ENCODE data around the gene SEMA6A.

SEMA6A gene

DNA sequence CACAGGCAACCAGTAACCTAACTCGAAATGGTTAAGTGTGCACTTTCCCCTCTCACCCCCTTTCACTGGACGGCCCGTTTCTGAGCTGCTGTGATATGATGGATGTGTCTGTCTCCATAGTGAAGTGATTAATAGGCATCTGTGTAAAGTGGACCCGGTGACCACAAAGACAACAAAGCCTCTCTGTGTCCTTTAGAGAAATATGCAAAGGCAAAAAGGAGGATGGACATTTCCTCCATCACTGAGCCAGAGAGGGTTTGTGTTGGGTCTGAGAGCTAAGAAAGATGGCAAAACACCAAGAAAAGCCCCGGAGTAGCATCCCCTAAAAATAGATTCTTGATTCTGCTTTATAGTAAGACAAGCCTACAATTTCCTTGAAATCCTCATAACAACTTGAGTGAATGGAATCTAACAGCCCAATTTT lies 120.6 kb downstream of the SEMA6A start:
- DNase-seq = no peak

DNA sequence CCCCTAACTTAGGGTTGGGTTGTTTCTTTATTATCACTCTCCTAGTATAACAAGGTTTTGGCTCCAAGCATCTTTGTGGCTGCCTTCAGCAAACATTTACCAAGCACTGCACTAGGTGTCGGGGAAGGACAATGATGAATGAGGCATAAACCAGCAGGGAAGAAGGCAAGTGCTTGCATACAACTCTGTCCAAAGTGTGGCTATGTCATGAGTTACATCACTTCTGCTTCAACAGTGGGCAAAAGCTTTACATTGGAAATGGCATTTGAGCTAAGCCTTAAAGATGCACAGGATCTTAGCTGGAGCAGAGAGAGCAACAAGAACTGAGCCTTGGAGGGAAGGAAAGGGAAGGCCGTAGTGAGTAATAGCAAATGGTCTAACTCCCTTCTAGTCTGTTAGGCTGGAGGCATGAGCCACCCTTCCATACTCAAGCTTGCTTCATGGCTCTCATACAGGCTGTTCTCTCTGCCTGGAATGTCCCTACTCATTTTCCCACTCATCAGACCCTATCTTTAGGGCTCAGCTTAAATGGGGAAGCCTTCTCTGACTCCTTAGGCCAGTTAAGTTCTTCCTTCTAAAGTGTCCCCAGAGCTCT lies 121.8 kb downstream of the SEMA6A start:
- no peak for DNase-seq

DNA sequence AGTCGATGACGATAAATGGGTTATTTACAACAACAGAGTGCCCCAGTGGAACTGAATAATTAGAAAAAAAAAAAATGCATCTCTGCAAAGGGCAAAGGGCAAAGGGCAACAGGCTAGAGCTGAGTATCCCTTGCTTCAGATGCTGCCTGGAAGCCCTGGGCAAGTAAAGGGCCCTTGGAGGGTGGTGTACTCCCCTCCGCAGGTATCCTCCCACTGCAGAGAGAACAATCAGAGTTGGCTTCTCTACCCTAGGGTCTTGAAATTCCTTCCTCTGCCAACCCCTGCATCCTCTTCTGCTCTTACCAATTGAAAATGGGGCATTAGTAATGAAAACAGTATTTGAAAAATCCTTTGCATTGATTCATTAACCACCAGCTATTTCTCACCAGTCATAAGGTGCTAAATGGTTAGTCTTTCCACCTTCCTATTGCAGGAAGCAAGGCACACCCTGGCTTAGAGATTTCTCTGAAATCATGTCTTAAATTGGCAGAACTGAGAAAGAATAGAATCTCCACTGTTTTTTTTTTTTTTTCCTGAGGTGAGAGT lies 122.6 kb downstream of the SEMA6A start:
- no peak for DNase-seq

- no peak for DNase-seq
Measured at GRCh38 chr5:116451066-116451465, 123.6 kb downstream of the SEMA6A start.

GRCh38 chr5:116449458-116449857 lies 125.2 kb downstream of the SEMA6A start:
- DNase-seq = no peak

DNA sequence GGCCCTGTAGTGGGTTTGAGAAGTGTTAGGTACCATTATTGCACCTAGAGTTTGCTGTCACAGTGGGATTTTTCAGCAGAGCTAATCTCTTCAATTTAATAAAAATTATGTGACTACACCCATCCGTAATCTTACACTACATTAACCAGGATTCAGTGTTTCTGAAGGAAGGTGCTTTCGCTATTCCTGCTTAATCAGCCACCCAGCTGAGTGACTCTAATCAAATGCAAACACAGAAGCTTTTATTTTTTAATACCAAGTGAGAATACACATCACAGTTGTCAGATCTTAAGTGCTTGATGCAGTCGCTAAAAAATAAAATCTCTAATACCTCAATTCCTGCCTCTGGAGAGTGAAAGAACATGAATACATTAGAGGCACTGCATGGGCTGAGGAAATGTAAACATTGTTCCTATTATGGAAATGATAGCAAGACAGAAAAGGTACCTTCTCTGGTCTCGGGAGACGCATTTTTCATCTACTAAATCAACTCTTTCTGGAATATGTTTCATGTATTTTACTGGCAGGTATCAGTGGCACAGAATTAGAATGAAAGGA lies 125.7 kb downstream of the SEMA6A start:
- no peak for DNase-seq

- no peak for DNase-seq
Measured at GRCh38 chr5:116448450-116448849, 126.2 kb downstream of the SEMA6A start.

- DNase-seq = no peak
Measured at GRCh38 chr5:116446356-116447005, 128.1 kb downstream of the SEMA6A start.

GRCh38 chr5:116445311-116445710 lies 129.3 kb downstream of the SEMA6A start:
- DNase-seq = no peak

DNA sequence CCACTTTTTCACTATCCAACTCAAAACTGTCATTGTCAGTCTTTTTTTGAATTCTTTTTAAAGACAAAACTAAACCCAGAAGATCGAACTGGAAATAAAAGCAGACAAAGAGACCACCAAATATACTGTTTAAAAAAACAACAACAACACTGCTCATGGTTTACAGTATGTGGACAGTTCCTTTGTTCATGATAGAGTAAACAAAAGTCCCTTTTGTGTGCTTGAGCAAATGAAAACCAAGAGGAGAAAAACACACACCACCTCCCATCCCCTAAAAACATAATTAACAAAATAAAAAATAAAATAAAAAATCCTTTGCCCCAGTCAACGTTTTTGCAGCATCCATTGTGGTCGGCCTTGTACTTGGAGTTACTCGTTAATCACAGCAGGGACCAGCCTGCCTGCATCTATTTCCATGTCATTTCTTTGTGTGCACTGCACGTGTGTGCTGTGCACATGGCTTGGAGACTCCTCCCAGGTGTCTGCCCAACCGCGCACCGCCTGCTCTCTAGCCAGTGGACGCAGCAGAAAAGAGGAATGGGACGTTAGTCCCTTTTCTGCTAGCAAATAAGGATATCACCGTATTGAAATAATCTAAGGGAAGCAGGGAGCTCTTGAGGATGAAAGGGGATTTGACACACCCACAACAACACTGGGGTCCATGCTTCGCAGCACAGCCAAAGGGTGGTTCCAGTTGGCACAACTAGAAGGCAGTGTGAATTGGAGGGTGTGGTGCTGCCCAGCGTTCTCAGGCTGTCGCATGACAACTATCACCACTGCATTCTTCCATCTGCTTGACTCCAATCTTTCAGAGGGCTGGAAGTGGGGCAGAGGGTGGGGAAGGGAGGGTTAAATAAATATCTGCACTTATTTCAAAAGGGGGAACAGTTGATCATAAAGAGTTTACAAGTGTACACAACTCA lies 130.0 kb downstream of the SEMA6A start:
- no peak for DNase-seq

- no peak for DNase-seq
Measured at GRCh38 chr5:116442931-116443551, 131.6 kb downstream of the SEMA6A start.

DNA sequence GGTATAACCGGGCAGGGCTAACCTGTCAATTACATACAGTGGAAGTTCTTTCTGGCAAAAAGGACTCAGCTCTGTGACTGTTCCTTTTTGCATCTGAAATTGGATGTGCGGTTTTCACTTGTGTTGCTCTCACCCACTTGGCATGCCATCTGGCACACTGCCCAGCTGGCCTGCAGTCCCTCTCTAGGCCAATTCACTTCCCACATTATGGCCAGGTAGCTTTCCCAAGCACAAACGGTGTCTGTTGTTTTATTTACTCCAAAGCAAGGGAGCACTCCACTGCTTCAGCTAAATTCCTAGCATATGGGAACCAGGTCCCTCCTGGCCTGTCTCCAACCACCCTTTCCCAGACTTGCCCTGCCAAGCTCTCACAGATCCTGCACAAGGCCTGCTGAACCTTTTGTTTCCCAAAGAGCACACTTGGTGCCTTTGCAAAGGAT lies 132.5 kb downstream of the SEMA6A start:
- no peak for DNase-seq

DNA sequence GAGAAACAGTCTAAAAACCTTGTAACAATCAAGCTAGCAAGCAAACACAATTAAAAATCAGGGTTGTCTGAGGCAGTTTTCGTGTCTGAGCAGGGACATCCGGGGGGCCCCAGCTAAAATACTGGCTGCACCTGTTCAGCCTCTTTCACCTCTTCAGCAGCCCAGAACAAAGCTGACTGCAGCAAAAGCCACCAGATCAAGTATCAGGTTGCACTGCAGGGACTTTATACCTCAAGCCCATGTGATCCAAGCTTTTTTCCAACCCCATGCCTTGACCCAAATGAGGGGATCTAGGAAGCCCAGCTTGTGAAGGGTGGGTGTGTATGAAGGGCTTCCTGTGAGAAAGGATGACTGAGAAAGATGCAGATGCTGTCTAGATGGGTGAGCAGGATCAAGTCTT lies 133.4 kb downstream of the SEMA6A start:
- no peak for DNase-seq

- no peak for DNase-seq
Measured at GRCh38 chr5:116440457-116441001, 134.1 kb downstream of the SEMA6A start.

DNA sequence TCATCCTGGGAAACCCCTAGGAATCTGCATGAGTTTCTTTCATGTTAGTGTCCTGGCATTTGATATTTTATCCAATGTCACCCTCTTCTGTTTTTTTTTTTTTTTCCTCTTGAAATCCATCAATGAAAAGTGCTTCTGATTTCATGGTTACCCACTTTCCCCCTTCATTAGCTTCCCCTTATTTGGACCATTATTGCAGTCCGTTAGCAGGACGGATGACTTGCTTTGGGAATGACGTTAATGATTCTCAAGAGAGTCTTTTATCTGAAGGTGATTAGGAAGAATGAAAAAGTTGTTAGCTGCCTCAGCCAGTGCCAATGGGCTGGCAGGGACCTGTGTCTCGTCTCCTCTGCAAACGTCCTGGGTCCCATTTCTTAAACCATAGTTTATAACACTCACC lies 134.7 kb downstream of the SEMA6A start:
- no peak for DNase-seq

DNA sequence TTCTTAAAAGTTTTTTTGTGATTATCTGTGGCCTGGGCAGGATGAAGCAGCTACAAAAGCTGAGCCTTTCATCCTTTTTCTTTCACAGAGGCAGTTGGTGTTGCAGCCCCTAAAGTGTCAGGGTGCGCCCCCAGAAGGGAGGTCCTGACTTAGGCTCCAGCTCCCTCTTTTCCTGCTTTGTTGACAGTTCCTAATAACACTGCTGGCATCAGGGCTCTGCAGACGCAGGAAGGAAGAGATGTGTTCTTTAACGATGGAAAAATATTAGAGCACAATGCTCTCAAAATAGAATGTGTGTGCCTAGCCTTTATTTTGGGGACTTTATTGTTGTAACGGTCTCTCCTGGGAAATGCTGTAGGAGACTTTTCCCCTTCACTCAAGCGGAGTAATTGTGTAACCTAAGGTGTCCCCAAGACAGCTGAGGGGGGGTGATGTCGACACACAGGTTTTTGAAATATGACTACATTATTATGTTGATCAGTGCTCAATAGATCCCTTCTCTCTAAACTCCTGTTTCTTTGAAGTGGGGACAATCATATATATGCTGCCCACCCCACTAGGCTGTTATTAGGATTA lies 135.6 kb downstream of the SEMA6A start:
- DNase-seq = no peak

DNA sequence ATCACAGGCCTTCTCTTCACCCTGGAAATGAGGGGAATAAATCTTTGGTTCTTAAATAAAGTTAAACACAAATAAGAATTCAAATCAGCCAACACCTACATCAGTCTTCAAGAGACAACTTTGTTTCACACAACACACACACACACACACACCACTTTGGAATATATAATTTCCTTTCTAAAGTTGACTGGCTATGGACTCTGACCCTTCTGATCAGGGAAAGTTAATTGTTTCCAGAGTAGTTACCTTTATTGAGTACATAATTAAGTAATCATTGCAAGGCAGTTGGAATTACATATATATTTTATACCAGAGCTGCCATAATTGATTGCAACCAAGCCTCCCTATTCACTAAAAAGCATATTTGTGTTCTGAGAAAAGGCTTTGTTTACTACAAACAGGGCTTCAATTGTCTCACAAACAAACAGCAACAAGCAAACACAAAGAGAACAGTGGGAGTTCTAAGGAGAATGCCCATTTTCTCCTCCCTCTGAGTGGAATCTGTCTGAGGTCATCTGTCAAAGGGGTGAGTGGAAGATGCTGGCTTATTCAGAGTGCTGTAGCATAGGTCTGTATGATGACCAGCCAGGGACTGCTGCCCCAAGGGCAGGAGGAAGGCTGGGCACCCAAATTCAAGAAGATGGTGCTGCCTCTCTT lies 136.6 kb downstream of the SEMA6A start:
- DNase-seq = no peak

GRCh38 chr5:116437351-116437705 lies 137.3 kb downstream of the SEMA6A start:
- no peak for DNase-seq

DNA sequence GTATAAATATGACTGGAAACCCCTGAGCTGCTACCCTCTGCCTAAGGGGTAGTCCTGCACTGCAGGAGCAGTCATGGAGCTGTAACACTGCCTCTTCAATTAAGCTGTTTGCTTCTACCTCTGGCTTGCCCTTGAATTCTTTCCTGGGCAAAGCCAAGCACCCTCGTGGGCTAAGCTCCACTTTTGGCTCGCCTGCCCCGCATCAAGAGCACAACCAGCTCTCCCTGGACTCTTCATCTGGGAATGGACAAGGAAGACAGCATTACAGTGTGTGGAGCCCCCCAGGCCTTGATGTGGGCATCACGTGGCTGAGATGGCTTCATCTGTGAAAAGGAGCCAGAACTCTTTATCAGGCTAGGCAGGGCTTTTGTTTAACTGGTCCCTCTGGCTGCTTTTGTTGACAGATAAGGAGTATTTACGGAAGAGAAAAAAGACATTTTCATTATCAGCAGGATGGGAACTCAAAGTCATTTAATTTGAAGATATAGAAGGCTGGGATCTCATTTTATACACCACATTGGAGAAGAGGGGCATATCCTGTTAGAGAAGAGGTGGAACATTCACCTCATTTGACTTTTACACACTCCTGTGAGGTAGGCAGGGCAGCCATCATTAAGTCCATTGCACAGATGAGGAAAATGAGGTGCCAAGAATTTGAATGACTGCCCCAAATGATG lies 137.8 kb downstream of the SEMA6A start:
- DNase-seq = no peak

- no peak for DNase-seq
Measured at GRCh38 chr5:116428966-116429365, 145.7 kb downstream of the SEMA6A start.

DNA sequence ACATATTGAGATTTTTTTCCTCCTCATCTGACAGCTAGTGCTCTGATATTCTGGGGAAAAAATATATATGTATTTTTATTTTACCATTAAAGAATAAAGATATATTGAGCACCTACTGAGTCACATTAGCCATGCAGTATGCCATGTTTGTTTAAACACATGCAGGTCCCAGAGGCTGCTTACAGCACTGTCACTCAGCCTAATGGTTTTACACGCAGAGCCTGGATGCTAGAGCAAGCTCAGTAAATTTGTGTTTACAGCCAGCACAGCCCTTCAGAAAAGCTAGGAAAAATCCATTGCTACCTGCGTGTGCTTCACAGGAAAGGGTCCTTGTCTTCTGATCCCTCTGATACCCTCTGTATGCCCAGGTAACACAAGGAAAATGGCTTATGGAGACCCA lies 146.2 kb downstream of the SEMA6A start:
- DNase-seq = no peak

Data from activated CD4-positive, alpha-beta T cell treated with anti-CD3 and anti-CD28 coated beads, Interleukin-2, Interleukin-6, amounts not matched to agents 100 ng/mL and 50 ng/mL, durations not matched to agents 16 hours and 8 hours (primary cell).